Measurements from ENCODE around the gene MINDY3.
"Not testable (repeated sequence)": the region's sequence is repeated elsewhere in the genome, so short reads cannot be mapped to it uniquely, and the experiment has no call there.

The MINDY3 gene

GRCh38 chr10:15856328-15857015 is 3.8 kb downstream of the MINDY3 start:
- DNase-seq, result no peak

DNA sequence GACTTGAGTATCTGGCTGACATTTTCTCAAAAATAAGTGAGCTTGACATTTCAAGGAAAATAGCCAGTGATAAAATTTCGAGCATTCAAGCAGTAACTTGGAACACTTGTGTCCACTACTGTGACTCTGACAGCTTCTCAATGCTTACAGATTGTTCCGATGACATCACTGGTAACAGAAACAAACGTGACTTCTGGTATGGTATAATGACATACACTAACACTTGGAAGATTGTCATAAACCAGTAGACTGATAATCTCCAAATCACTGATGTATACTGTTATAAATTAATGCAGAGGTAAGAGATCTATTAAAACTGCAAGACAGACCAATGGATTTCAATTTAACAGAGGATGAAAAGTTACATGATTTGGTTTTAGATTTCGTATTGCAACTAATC is 6.5 kb downstream of the MINDY3 start:
- no peak for DNase-seq

- no peak for DNase-seq
Observed at GRCh38 chr10:15852111-15852557, 8.2 kb downstream of the MINDY3 start.

- not testable (repeated sequence) for DNase-seq
Observed at GRCh38 chr10:15850337-15850978, 9.8 kb downstream of the MINDY3 start.

DNA sequence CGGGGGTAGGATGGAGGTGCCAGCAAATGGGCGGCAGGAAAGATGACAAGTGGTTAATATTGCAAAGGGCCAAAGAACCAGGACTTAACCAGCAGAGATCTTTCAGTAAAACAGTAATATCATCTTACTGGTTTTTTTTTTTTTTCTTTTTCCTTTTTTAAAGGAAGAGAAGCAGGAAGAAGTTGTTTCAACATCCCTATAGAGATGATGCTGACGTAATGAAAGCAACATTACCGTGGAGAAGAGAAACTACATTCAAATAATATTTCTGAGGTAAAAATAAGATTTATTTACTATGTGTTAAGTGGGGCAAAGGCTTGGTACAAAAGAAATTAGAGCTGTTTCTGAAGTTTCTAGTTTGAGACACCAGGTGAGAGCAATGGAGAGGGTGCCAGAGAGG is 11.0 kb downstream of the MINDY3 start:
- DNase-seq, result no peak

DNA sequence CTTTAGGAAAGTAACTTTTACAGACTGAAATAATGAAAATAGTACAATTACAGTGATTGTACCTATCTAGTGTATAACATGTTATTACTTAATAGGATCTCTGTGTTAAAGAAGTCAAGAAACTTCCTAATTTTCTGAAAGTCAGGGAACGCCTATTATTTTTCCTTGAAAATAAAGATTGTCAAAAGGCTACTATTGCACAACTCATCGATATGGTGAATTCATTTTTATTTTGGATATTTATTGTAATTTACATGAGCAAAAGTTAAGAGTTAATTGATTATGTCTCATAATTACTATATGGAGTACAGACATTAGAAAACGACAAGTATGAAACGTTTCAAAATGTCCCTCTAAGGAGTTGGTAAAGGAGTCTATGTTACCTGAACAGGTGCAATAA is 12.8 kb downstream of the MINDY3 start:
- no peak for DNase-seq

- DNase-seq, result no peak
Observed at GRCh38 chr10:15844517-15844916, 15.8 kb downstream of the MINDY3 start.

DNA sequence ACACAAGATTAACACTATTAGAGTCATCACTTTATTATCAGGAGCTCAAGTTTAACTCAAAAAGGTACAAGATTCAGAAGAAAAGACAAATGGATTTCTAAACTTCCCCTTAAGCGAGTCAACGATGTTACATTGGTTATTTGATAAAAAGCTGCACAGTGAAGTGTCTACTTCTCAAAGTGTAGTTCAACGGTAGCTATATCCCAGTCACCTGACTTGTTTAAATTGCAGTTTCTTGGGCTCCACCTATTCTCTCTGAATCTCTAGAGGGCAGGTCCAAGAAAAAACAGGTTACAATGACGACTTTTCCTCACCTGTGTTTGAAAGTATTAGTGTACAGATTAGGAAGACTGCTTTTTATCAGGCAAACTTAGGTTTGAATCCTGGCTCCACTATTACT is 16.6 kb downstream of the MINDY3 start:
- DNase-seq, result no peak

DNA sequence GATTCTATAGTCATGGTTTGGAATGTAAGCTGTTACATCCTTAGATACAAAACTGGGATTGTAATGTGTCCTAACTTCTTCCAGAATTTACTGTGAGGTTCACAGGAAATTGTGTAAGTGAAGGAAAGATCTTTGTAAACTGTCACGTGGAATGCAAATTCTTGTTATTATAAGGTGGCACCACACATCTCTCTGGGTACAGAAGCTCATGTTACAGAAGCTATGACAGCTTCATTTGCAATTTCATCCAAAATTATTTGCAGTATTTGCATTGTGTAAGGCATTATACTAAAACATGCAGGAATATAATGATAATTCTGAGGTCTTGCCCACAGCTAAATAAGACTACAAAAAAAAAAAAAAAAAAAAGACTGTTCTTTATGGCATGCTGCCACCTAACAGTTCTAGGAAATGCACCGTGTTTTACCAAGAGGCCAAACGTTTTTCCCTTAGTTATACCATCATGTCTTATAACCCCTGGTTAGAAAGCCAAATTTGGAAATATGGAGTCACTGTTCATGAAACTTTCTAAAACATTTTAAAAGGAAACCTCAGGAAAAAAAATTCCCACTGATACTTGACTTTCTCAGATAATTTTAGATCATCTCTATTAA is 17.6 kb downstream of the MINDY3 start:
- no peak for DNase-seq

GRCh38 chr10:15841696-15842095 is 18.6 kb downstream of the MINDY3 start:
- no peak for DNase-seq

GRCh38 chr10:15836807-15837206 is 23.5 kb downstream of the MINDY3 start:
- no peak for DNase-seq

DNA sequence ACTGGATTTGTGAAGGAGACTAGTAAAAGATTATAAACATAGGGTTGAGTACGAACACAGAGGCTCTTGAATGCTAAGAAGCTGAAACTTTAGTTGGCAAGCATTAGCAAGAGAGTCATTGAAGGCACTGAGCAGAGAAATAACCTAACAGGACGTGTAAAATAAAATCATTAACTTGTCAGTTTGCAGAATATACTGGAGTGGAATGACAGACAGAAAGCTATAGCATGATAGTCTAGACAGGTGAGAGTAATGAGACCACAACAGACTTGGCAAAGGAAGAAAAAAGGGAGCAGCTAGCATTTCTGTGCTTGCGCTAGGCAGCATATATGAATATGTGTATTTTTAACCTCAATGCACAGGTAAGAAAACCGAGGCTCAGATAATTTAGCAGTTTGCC is 30.8 kb downstream of the MINDY3 start:
- DNase-seq, result no peak

DNA sequence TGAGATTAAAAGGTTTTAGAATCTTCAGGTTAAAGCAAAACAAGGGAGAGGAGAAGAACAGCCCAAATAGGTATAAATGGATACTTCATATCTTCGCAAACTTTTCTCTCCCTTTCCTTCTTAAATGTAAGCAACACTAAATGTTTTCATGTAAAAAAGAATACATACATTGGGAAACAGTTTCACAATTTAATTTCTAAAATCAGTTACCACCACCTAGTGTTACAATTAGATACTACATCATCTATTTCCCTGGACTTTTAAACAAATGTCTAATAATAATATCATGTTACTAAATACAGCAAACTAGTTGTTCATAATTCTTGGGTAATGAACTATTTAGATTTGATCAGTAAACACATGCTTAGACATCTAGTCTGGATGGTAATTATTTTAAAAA is 35.8 kb downstream of the MINDY3 start:
- no peak for DNase-seq

DNA sequence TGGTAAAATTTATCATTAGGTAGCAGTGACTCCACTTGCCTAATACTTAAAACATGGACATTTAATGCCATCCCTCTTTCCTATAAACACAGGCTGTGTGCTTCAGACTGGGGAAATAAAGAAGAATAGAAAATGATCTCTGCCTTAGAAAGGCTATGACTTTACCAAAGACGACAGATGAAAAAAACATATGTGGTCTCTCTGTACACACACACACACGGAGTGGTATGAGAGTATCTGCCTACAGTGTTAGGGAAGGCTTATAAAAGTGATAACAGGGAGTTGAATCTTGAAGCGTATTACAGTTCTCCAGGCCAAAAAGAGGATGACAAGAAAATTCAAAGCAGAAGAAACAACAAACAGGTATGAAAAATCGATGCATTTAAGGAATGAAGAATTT is 38.2 kb downstream of the MINDY3 start:
- no peak for DNase-seq

GRCh38 chr10:15821046-15821683 is 39.1 kb downstream of the MINDY3 start:
- DNase-seq, result no peak

DNA sequence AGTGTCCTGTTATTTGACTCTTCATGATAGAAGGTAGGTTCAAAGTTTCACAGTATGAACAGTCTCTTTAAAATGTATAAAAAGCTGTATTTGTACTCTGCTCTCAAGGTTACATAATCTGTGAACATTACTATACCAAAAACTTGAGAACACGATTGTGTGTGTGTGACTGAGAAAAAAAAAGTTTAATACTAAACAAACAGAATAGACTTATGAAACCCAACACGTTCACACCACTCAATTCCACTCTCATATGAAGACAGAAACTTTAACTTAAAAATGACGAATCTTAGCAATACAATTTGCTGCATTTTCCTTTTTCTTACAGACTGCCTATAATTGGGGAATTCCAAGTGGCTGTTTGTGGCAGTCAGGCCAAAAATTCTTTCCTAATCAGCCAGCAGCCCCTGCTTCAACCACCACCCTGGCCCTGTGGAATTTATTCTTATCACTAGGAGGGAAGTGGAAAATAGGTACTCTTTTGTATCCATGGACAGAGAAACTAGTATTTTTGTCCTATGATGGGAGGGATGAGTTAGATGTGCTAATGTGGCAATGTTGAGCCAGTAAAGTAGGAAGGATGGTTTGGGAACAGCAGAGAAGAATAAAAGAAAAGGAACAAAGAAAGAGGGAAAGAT is 42.8 kb downstream of the MINDY3 start:
- DNase-seq, result no peak

GRCh38 chr10:15815242-15815885 is 44.9 kb downstream of the MINDY3 start:
- no peak for DNase-seq

GRCh38 chr10:15814565-15814964 is 45.7 kb downstream of the MINDY3 start:
- DNase-seq, result no peak

DNA sequence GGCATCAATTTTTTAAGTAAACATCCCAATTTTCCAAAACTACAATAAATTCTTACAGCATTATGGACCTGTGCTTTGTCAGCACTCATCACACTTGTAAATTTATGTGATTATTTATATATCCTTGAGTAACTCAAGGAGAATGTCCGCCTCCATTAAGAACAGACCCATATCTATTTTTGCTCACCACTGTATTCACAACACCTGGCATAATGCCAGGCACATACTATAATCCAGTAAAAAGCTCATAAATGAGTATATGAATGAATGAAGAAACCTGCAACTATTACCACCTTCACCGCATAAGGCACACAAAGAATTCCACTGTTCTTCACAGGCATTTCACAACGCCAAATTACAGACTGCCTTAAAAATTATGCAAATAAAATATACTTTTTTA is 46.9 kb downstream of the MINDY3 start:
- DNase-seq, result no peak

GRCh38 chr10:15809450-15809849 is 50.9 kb downstream of the MINDY3 start:
- no peak for DNase-seq

- DNase-seq, result no peak
Observed at GRCh38 chr10:15808204-15808797, 52.0 kb downstream of the MINDY3 start.

DNA sequence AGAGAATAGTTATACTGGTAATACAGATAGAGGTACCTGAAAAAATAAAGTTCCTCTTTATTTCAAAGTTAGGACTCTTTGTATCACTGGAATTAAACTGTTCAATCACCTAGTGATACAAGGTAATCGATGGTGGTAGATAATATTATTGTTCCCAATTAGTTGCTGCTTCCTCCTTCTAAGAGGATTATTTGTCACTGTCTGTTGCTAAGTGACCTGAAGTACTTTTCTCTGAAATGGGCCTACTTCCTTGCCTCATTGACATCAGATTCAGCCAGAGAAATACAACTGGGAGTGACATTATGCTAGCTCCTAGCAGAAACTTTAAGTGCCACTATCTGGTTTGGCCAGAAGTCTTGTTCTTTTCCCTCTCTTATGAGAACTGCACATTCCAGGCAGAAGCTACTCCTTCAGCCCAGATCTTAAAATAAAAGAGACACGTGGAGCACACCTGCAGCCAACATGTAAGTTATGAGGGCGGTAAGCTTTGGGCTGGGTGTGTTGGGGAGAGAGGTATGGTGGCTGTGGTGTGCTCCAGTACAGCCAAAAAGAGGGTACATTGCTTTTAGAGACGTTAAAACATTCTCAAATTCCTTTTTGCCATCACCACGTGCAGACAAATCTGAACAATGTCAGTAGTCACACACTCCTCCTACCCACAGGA is 54.8 kb downstream of the MINDY3 start:
- no peak for DNase-seq

Data from left hindlimb (tissue), 1 donor.